Effector CD8-positive, alpha-beta T cell (primary cell): ENCODE measurements around the gene VWA2.
"Not testable (repeated sequence)": the region's sequence is repeated elsewhere in the genome, so short reads cannot be mapped to it uniquely, and the experiment has no call there.

Source experiments
- DNase-seq: peaks from one replicate; lab custom pipeline; 2025; lab: John Stamatoyannopoulos, UW

The VWA2 gene

GRCh38 chr10:114319406-114320248 is 80.6 kb downstream of the VWA2 start:
- no peak for DNase-seq

DNA sequence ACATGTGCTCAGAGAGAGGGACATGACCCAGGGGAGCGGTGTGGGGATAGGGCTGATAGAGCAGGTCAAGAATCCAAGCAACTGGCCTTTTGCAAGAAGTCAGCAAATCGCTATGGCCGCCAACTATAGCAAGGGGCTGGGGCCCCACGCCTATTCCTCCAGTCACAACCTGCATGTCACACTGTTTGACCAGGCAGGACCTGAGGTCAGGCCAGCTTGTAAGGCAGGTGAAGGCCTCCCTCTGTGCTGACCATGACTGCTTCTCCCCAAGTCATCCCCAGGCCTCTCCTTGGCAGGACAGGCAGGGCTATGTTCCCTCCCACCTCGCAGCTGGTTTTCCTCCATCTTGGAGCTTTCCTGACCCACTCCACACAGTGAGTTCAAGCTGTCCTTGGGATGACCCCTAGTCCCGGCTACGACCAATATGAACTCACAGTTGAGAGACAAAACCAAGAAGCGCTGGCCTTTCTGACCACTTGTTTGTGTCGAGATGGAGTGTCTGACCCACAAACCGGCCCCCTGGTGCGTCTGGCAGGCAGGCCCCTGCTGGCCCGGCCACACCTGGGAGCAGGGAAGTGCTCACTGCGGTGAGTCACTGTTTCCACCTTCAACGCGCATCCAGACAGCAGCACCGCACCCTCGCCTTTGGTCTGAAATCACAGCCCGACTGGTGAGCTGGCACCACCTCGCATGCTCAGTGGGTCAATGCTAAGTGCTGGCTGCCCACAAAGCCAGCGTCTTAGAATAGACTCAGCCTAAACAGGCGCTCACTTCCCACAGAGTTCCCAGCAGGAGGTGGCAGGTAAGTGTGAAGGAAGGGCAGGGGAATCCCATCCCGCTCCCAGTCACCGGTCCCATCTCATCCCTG is 81.4 kb downstream of the VWA2 start:
- DNase-seq, result no peak

DNA sequence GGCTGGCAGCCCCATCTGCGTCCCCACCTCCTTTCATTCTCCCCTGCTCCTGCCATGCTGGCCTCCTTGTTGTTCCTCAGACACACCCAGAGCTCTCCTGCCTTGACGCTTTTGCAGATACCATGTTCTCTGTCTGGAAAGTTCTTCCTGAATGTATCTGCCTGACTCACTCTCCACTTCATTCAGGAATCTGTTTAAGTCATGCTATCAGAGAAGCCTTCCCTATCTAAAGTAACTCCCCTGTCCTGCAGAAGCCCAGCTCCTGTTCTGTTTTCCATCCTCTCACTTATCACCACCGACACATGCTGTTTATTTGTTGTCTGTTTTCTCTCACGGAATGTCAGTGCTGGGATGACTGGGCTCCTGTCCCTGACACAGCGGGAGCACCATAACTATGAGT is 83.3 kb downstream of the VWA2 start:
- no peak for DNase-seq

GRCh38 chr10:114323023-114323422 is 84.0 kb downstream of the VWA2 start:
- DNase-seq, result no peak

- no peak for DNase-seq
Observed at GRCh38 chr10:114326795-114327194, 87.7 kb downstream of the VWA2 start.

DNA sequence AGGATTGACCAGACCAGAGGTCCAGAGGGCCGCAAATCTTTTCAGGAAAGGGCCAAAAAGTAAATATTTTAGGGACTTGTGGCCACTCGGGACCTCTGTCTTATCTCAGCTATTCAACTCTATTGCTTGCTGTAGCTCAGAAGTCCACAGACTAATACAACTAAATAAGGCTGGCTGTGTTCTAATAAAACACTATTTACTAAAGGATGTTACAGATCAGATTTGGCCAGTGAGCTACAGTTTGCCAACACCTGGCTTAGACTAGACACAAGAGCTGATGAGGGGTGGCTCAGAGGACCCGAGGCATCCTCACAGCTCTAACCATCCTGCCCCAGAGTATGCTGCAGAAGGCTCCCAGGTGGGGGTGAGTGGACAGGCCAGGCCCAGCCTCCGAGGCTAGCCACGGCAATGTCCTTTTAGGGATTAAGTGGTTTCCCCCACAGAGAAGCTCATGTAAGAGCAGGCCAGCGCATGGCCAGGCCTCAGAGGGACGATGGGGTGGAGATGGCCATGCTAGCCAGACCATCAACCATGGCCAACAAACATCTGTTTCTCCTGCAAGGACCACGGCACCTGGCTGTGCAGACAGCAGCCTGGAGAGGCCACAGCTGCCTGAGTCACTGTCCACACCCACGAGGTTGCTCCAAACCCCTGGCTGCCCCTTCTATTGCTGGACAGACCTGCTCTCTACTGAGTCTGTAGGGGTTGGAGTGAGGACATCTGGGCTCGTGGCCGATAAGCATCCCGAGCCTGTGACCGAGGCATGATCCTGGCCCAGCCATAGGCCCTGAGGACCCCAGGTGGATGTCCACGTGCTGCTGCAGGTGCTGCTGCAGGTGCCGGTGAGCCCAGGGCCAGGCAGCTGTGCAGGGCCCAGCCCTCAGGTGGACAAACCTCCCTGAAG is 88.7 kb downstream of the VWA2 start:
- DNase-seq, result no peak

GRCh38 chr10:114328441-114328812 is 89.4 kb downstream of the VWA2 start:
- no peak for DNase-seq

DNA sequence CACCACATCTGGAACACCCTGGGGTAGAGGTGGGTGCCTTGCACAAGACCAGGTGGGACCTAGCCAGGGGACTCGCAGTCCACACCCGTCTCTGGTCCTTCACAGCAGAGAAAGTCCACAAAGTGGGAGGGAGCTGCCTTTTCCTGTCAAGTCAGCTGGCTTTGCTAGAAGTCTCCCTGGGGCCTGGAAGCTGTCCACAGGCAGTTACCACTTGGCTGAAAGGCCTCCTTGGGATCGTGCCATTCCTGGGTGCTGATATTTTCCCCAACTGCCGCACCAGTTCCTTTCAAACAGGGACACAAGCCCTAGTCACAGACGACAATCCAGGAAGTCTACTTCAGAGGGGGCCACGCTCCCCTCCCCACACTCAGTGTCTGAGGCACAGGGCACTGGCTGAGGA is 89.8 kb downstream of the VWA2 start:
- DNase-seq, result no peak

DNA sequence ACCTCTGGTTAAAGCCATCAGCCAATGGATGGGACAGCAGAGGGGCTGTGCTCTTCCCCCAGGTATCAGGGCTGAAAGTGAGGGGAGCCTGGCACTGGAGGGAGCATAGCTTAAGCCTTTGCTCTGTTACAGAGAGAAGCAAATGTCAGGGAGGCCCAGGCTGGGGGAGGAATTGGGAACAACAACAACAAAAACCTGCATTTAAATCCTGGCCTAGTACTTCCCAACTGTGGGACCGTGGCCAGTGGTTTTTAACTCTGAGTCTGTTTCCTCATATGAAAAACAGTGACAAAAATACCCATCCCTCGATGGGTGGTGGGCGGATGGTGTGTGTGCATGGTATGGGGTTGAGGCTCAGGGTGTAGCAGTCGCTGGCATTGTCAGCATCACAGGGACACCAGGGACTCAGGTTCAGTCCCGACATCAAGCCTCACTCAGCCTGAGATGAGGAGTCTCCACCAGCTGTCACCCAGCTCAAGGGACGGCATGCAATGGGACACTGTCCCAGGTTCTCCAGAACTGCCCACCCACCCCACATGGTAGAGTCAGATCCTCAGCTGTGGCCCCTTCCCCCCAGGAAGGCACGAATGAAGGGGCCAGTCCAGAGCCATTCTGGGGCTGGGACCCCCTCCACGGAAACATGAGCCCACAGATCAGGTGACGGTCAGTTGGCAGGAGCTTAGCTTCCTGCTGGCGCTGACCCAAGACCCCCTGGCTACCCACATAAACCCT is 90.7 kb downstream of the VWA2 start:
- DNase-seq, result no peak

DNA sequence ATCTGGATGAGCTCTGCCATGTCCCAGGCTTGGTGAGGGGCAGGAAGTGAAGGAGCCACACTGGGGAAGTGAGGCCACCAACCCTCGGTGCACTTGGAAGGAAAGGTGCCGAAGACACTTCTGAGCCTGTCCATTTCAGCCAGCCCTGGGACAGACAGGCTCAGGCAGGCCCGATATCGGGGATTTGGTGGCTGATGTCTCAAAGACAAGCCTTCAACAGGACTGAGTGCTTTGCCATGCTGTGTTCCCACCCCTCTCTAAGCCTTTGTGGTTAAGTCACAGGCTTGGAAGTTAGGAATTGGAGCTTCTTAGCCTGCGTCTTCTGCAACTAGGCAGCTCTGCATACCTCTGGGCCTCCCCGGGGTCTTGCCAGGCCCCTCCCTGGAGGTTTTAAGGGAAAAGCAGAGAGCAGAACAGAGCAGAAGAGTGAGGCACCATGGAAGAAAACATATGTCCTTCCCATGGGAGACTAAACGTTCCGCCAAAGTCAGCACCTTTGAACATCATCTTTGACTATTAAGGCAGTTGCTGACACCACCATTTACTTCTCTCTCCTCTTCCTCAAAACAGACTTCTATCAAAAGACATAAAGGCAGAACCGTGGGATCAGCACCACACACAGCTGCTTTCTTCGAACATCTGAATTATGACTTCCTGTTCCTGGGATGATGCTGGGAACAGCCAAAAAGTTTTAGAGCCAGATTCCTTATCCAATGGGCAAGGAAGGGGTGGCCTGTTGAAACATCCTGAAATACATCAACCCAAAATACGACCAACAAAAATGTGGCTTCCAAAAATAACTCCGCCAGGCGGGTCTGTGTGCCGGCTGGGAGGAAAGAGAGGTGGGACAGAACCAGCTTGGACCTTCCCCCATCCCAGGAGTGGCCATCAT is 93.5 kb downstream of the VWA2 start:
- DNase-seq, result no peak

GRCh38 chr10:114333441-114333840 is 94.4 kb downstream of the VWA2 start:
- DNase-seq, result not testable (repeated sequence)

- no peak for DNase-seq
Observed at GRCh38 chr10:114334301-114334700, 95.2 kb downstream of the VWA2 start.

DNA sequence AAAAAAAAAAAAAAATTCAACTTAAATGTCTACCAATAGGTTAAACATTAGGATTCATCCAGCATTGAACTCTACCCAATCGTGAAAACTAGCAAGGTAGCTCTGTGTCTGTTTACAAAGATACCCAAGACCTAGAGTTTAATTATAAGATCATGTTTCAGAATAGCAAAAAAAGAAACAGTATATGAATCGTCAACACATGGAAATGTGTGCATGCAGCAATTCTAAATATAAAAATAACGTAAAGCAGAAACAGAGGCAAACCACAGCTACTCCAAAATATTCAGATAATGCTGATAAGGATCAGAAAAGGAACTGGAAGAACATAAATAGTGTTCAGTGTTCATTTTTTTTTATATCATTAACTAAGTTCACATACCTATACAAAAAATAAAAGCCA is 96.6 kb downstream of the VWA2 start:
- DNase-seq, result no peak

DNA sequence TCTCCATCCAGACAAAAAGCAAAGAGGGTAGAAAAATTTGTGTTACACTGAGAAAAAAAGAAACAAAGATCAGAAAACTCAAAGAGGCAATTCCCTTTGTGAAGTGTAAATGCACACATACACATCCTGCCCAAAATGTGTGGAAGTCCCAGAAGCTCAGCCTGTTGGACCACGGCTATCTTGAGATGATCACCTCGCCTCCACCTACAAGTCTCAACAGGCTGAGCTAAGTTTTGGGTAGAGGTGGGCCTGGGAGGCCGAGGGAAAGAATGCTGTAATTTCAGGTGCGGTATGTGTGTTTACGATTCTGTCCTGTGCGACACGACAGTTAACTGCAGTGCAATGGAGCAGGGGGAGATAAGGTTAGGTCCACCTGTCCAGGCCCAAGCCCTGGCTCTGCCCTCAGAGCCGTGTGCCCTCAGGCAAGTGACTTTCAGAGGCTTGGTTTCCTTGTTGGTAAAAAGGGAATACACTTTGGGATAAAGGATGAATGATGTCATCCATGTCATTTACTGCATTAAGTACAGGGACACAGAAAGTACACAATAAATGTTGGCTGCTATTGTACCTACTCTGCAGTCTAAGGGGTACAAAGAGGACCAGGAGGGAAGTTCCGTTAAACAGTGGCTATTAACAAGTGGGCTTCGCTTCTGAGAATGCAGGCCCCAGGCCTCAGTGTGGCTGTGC is 97.9 kb downstream of the VWA2 start:
- no peak for DNase-seq

DNA sequence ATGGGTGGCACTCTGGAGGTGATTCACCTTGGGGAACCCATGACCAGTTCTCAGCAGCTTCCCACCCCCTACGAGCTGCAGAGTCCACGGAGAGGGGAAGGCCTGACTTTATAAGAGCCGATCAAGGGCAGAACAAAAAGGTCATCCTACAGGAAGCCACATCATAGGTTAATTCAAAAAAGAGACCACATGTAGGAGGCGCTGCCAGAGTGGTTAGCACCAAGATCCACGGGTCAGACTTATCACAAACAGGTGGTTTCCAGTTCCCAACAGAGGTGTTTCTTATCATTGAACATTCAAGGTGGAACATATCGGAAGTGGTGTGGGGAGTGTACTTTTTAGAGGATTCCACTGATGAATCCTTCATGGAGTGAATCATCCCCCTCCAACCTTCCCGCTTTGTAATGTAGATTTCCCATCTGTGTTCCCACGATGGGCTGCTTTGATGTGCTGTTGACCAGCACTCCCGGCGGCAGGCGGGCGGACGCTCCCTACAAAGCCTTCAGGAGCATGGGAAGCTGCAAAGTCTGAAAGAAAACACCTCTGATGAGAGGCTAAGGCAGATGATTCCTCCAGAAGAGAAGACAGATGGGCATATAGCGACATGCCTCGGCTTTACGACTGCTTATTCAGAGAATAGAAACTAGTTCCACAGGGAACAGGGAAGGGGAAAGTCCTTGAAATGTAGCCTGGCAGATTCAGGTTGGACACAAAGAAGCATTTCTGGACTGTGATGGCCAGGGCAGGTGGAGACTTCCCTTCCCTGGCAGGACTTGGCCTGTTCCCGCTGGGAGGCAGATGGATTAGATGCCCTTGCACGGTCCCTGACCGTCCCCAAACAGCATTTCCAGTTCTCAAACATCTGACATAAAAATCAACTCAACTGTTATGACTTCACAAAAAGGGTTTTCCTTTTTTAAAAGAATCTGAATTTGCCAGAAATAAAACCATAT is 98.7 kb downstream of the VWA2 start:
- DNase-seq, result no peak

- no peak for DNase-seq
Observed at GRCh38 chr10:114340816-114341215, 101.8 kb downstream of the VWA2 start.
